ENCODE data around the gene ABCB9. TPM values are rescaled to one million over a fixed set of nuclear protein-coding genes. Genes with fewer than 3 reads are reported as not detected.

The ABCB9 gene
- total RNA-seq, 2 donors from 2014 or later, result 8.2 to 50.0 TPM

GRCh38 chr12:122964439-122965257 lies 1.6 kb downstream of the ABCB9 start:
- intact Hi-C loops (cut with DNase I), result no loop called here
- H3K4me1 ChIP-seq (replicated peaks), result no peaks in the 10 kb centered on the region
- H3K4me3 ChIP-seq, result no peak overlapping the region
- WGBS, result 85% methylated on average over 19 of the region's 19 CpGs
- TF ChIP-seq CTCF (IDR thresholded peaks at IDR 0.05) (no peak), POLR2A (IDR thresholded peaks at IDR 0.05) (no peak), POLR2AphosphoS5 (IDR thresholded peaks at IDR 0.05) (no peak)
- H3K36me3 ChIP-seq, result no peaks in the 10 kb centered on the region
- H3K9me3 ChIP-seq, result no peaks in the 10 kb centered on the region
- no peak overlapping the region for H3K27ac ChIP-seq
- DNase-seq (ENCODE audit: low spot score), result no peak
- H3K27me3 ChIP-seq (replicated peaks; ENCODE audit: insufficient read depth), result no peaks in the 10 kb centered on the region

- H3K27me3 ChIP-seq (replicated peaks; ENCODE audit: insufficient read depth), result no peaks in the 10 kb centered on the region
- no peaks in the 10 kb centered on the region for H3K4me1 ChIP-seq (replicated peaks)
- H3K36me3 ChIP-seq, result no peaks in the 10 kb centered on the region
- DNase-seq (ENCODE audit: low spot score), result no peak
- WGBS, result 18% methylated on average over 6 of the region's 8 CpGs
- no peak overlapping the region for H3K27ac ChIP-seq
- no peaks in the 10 kb centered on the region for H3K9me3 ChIP-seq
- no peak overlapping the region for H3K4me3 ChIP-seq
- TF ChIP-seq POLR2A (IDR thresholded peaks at IDR 0.05), result no peak
- TF ChIP-seq POLR2AphosphoS5 (IDR thresholded peaks at IDR 0.05), result no peak
- TF ChIP-seq CTCF (IDR thresholded peaks at IDR 0.05), result no peak
- intact Hi-C loops (cut with DNase I), result no loop called here
These were observed 2.4 kb downstream of the ABCB9 start for GRCh38 chr12:122963941-122964265.

GRCh38 chr12:122961531-122962329 lies 4.5 kb downstream of the ABCB9 start:
- H3K27ac ChIP-seq, result no peak overlapping the region
- no peak overlapping the region for H3K4me3 ChIP-seq
- no peak for TF ChIP-seq POLR2AphosphoS5 (IDR thresholded peaks at IDR 0.05)
- no peak for TF ChIP-seq POLR2A (IDR thresholded peaks at IDR 0.05)
- no peak for TF ChIP-seq CTCF (IDR thresholded peaks at IDR 0.05)
- DNase-seq (ENCODE audit: low spot score), result no peak
- H3K27me3 ChIP-seq (replicated peaks; ENCODE audit: insufficient read depth), result no peaks in the 10 kb centered on the region
- intact Hi-C loops (cut with DNase I), result no loop called here
- H3K9me3 ChIP-seq, result no peaks in the 10 kb centered on the region
- H3K4me1 ChIP-seq (replicated peaks), result no peaks in the 10 kb centered on the region
- WGBS, result 68% methylated on average over 9 of the region's 10 CpGs
- H3K36me3 ChIP-seq, result no peaks in the 10 kb centered on the region

GRCh38 chr12:122960193-122960569 lies 6.1 kb downstream of the ABCB9 start:
- no peak for DNase-seq (ENCODE audit: low spot score)
- Histone ChIP-seq H3K9me3 (no peaks in the 10 kb centered on the region), H3K36me3 (no peaks in the 10 kb centered on the region), H3K27me3 (replicated peaks; ENCODE audit: insufficient read depth) (no peaks in the 10 kb centered on the region), H3K4me1 (replicated peaks) (no peaks in the 10 kb centered on the region), H3K27ac (no peak overlapping the region), H3K4me3 (no peak overlapping the region)
- TF ChIP-seq POLR2A (IDR thresholded peaks at IDR 0.05) (no peak), CTCF (IDR thresholded peaks at IDR 0.05) (no peak), POLR2AphosphoS5 (IDR thresholded peaks at IDR 0.05) (no peak)
- intact Hi-C loops (cut with DNase I), result no loop called here
- WGBS, result 97% methylated on average over 8 of the region's 8 CpGs

Data from prostate gland (tissue), 2 donors.